ENCODE measurements around the gene CD300LD. TPM values are rescaled to one million over a fixed set of nuclear protein-coding genes. Genes with fewer than 3 reads are reported as not detected.

Gene CD300LD
- total and polyA plus RNA-seq, 2 experiments from 2014 or later = not detected

DNA sequence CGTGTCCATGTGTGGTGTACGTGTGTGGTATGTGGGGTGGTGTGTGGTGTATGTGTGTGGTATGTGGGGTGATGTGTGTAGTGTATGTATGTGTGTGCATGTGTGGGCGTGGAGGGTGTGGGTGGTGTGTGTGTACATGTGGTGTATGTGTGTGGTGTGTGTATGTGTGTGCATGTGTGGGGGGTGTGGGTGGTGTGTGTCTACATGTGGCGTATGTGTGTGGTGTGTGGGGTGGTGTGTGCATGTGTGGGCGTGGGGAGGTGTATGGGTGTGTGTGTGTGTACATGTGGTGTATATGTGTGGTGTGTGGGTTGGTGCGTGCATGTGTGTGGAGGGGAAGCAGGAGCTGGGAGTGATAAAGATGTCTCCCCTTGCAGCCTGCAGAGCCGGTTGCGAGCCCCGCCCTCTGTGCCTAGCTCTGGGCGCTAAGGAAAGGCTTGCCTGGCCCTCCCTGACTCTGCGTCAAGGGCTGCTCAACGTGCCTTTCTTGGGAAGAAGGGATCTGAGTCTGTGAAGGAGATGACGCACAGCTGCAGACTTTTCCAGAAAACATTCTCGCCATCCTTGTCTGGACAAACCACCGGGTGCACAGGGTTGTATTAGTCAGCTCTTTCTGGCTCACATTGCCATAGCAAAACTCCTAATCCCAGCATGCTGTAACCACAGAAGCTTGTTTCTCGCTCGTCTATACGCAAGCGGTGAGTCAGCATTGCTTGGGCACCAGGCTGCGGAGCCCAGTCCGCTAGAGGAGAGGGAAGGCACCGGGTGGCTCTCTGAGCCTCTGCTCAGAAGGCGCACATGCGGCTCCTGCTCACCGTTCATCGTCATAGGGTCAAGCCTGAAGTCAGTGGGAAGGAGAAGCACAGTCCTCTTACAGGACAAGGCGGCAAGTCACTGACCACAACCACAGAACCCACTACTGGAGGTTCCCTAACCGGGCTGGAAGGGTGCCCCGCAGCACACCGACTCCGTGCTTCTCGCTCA, 22.8 kb downstream of the CD300LD start:
- H3K4me3 ChIP-seq = no peak overlapping the region
- TF ChIP-seq, protein P1, sequence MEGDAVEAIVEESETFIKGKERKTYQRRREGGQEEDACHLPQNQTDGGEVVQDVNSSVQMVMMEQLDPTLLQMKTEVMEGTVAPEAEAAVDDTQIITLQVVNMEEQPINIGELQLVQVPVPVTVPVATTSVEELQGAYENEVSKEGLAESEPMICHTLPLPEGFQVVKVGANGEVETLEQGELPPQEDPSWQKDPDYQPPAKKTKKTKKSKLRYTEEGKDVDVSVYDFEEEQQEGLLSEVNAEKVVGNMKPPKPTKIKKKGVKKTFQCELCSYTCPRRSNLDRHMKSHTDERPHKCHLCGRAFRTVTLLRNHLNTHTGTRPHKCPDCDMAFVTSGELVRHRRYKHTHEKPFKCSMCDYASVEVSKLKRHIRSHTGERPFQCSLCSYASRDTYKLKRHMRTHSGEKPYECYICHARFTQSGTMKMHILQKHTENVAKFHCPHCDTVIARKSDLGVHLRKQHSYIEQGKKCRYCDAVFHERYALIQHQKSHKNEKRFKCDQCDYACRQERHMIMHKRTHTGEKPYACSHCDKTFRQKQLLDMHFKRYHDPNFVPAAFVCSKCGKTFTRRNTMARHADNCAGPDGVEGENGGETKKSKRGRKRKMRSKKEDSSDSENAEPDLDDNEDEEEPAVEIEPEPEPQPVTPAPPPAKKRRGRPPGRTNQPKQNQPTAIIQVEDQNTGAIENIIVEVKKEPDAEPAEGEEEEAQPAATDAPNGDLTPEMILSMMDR (IDR thresholded peaks at IDR 0.05; ENCODE audit: low read depth, low read length) = no peak
- H3K27ac ChIP-seq = no peak overlapping the region
- H3K36me3 ChIP-seq = no peaks in the 10 kb centered on the region
- H3K27me3 ChIP-seq = no peaks in the 10 kb centered on the region
- H3K9me3 ChIP-seq (ENCODE audit: low read depth) = no peaks in the 10 kb centered on the region
- H3K4me1 ChIP-seq (ENCODE audit: low read depth) = no peaks in the 10 kb centered on the region
- DNase-seq (ENCODE audit: low read depth in 1 of 2, low spot score in 1 of 2) = peak in 1 of 2 donors; percentile 99

DNA sequence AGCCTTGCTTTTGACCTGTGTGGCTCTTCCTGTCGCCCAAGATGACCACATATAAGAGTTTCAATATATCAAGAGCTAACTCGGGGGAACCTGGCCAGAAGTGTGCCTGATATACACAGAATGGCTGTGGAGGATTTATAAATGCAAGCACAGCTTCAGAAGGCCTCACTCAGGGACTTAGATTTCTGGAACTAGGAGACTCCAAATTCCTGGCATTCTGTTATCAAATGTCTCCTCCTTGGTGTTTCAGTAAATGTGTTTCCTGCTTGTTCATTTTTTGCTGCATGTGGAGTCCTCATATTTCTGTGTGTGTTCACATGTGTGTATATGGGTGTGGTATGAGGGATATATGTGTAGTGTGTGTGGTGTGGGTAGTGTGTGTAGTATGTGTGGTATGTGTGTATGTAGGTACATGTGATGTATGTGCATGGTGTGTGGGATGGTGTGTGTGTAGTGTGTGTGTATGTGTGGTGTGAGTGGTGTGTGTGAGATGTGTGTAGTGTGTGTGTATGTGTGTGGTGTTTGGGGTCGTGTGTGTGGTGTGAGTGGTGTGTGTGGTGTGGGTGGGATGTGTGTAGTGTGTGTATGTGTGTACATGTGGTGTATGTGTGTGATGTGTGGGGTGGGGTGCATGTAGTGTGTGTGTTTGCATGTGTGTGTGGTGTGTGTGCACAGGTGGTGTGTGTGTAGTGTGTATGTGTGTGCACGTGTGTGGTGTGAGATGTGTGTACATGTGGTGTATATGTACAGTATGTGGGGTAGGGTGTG, 23.8 kb downstream of the CD300LD start:
- Histone ChIP-seq H3K27ac (no peak overlapping the region), H3K27me3 (no peaks in the 10 kb centered on the region), H3K4me3 (no peak overlapping the region), H3K9me3 (ENCODE audit: low read depth) (no peaks in the 10 kb centered on the region), H3K36me3 (no peaks in the 10 kb centered on the region), H3K4me1 (ENCODE audit: low read depth) (no peaks in the 10 kb centered on the region)
- peak in 1 of 2 donors; percentile 73 for DNase-seq (ENCODE audit: low read depth in 1 of 2, low spot score in 1 of 2)
- TF ChIP-seq, protein P1 (IDR thresholded peaks at IDR 0.05; ENCODE audit: low read depth, low read length) = no peak

DNA sequence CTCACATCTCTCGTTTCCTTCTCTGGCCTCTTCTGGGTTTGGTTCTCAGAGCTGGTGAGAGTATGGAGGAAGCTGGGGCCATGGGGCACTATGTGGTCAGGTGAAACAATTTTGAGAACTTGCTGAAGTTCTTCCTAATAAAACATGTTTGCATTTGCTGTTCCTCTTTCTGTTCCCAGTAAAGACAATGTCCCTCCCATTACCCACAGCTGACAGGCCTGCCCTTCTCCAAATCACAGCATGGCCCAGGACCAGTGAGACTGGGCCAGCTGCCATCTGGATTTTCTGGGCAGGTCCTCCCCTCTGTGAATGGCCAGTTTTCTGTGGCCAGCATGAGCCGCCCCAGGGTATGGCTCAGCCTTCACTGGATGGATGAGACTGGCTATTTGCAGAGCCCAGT, 24.7 kb downstream of the CD300LD start, which contains the start of gene CD300H:
CD300H (minus strand) TSS at position 113 of the 400 bp plus-strand sequence.
- DNase-seq (ENCODE audit: low read depth in 1 of 2, low spot score in 1 of 2) = peak in 1 of 2 donors; percentile 13
- Histone ChIP-seq H3K36me3 (no peaks in the 10 kb centered on the region), H3K4me3 (no peak within 1 kb of the TSS), H3K27me3 (no peaks in the 10 kb centered on the region), H3K27ac (no peak within 1 kb of the TSS), H3K9me3 (ENCODE audit: low read depth) (no peaks in the 10 kb centered on the region), H3K4me1 (ENCODE audit: low read depth) (no peaks in the 10 kb centered on the region)
- TF ChIP-seq, protein P1 (IDR thresholded peaks at IDR 0.05; ENCODE audit: low read depth, low read length) = no peak

DNA sequence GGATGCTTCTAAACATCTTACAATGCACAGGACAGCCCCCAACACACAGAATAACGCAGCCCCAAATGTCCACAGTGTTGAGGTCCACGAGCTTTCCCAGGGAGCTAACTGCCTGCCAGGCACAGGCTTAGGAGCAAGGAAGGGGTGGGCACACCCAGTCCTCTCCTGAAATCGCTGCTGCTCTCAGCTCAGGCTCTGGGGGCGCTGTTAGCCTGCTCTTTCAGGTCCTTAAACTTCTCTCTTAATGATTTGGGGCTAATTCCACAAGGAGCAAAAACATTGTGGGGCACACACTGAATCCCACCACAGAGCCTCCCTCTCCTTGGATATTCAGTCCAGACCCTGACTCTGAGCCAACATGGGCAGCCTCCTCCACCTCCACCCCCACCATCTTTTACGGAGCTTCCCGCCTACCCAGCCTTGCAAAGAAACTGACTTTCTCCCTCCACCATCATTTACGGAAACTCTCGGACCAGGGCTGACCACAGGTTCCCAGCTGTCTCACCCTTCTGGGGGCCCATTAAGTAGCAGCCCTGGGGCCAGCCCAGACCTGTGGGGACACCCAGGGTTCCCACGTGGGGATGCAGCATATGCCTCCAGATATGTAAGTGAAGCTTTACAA, 25.8 kb downstream of the CD300LD start:
- Histone ChIP-seq H3K27me3 (no peaks in the 10 kb centered on the region), H3K4me1 (ENCODE audit: low read depth) (no peaks in the 10 kb centered on the region), H3K4me3 (no peak overlapping the region), H3K9me3 (ENCODE audit: low read depth) (no peaks in the 10 kb centered on the region), H3K27ac (no peak overlapping the region), H3K36me3 (no peaks in the 10 kb centered on the region)
- TF ChIP-seq, protein P1 (IDR thresholded peaks at IDR 0.05; ENCODE audit: low read depth, low read length) = peak; percentile 76
- DNase-seq (ENCODE audit: low read depth in 1 of 2, low spot score in 1 of 2) = peak; percentile 61 to 67

DNA sequence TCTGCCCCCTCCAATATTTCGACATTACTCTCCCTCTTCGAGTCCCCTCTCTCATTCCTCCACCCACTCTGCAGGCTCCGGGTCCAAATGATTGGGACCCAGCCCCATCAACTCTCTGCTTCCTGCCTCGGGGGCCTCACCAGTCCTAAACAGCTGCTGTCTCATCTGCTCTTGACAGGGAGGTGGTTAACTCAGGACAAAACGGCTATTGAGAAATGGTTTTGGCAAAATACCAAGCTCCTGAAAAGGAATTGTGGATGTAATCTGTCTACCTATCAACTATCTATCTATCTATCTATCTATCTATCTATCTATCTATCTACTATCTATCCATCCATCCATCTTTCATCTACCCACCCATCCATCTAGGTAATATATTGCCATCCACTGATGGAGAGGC, 27.0 kb downstream of the CD300LD start:
- Histone ChIP-seq H3K36me3 (no peaks in the 10 kb centered on the region), H3K4me3 (no peak overlapping the region), H3K9me3 (ENCODE audit: low read depth) (no peaks in the 10 kb centered on the region), H3K27ac (no peak overlapping the region), H3K27me3 (no peaks in the 10 kb centered on the region), H3K4me1 (ENCODE audit: low read depth) (no peaks in the 10 kb centered on the region)
- DNase-seq (ENCODE audit: low read depth in 1 of 2, low spot score in 1 of 2) = no peak
- TF ChIP-seq, protein P1 (IDR thresholded peaks at IDR 0.05; ENCODE audit: low read depth, low read length) = no peak
